Ishikawa (cell line): Measurements from ENCODE around the gene KRTAP4-3.

Experiments
- CEBPB ChIP-seq: IDR thresholded peaks from 2 replicates; pipeline ENCODE4 v1.6.1; 2012
- CREB1 ChIP-seq: IDR thresholded peaks from 2 replicates; pipeline ENCODE4 v1.6.1; 2012; ENCODE audit warnings: low read depth
- EP300 ChIP-seq: IDR thresholded peaks from 2 replicates; pipeline ENCODE4 v1.6.1; 2012; ENCODE audit warnings: borderline replicate concordance
- MAX ChIP-seq: IDR thresholded peaks from 2 replicates; pipeline ENCODE4 v1.6.1; 2012
- RAD21 ChIP-seq: IDR thresholded peaks from 2 replicates; pipeline ENCODE4 v1.6.1; 2012; ENCODE audit warnings: low read depth
- REST ChIP-seq: IDR thresholded peaks from 2 replicates; pipeline ENCODE4 v1.6.1; 2012; ENCODE audit warnings: low read depth, mild to moderate bottlenecking
- ZBTB7A ChIP-seq: IDR thresholded peaks from 2 replicates; pipeline ENCODE4 v1.6.1; 2012; ENCODE audit warnings: low read depth

- TF ChIP-seq REST: no peak
- no peak for TF ChIP-seq RAD21
- TF ChIP-seq ZBTB7A: no peak
- no peak for TF ChIP-seq EP300
- TF ChIP-seq CEBPB: no peak
- TF ChIP-seq MAX: no peak
- TF ChIP-seq CREB1: no peak
These were observed 27.5 kb downstream of the KRTAP4-3 start, which contains the start of gene KRTAP4-6 for GRCh38 chr17:41140360-41141131.
